Measurements from ENCODE around the gene ABCG1. TPM values are rescaled to one million over a fixed set of nuclear protein-coding genes. Genes with fewer than 3 reads are reported as not detected.

The ABCG1 gene
- total and polyA plus RNA-seq, 2 of the 4 experiments (the other 2 are of a cell fraction), result 0.19 to 0.36 TPM

DNA sequence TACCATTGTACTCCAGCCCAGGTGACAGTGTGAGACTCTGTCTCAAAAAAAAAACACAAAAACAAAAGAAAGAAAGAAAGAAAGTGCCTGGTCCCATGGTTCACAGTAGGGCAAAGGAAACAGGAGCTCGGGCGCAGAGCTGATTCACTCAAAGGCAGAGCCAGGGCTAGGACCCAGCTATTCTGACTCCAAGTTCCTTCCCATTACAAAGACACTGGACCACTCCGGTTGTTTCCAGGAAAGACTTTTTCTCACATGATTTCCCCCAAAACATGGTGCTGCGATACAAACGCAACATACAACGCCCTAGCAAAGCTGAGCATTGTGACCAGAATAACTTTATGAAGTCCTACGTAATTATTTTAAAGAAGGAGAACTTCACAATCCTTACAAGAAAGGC is 10.7 kb downstream of the ABCG1 start:
- CTCF ChIA-PET, result interaction anchor here (0.7 kb wide), 1 partner anchor 85 kb away, joined by 11 read pairs; no protein-coding TSS in a partner anchor
- H2BK20ac ChIP-seq (ENCODE audit: low read depth, low read length), result no peak overlapping the region
- in situ Hi-C loops (cut with MboI; ENCODE audit: low sequenced_read_pairs) (no loop called here), intact Hi-C loops (cut with micrococcal nuclease) (loop anchor here (2.0 kb wide), 1 partner anchor 67 kb away; no protein-coding TSS in a partner anchor), dilution Hi-C loops (cut with HindIII; ENCODE audit: low sequenced_read_pairs, unreplicated experiment) (no loop called here)
- H2BK120ac ChIP-seq (ENCODE audit: low read depth, low read length), result no peak overlapping the region
- H4K91ac ChIP-seq (ENCODE audit: insufficient read depth, low read depth, low read length), result no peak overlapping the region
- no peak overlapping the region for H3K4me3 ChIP-seq (ENCODE audit: insufficient read depth, low read depth, low read length)
- no peaks in the 10 kb centered on the region for H3K9me3 ChIP-seq (ENCODE audit: control insufficient read depth, insufficient read depth, low read length)
- no peak overlapping the region for H3K27ac ChIP-seq (ENCODE audit: insufficient read depth, low read length)
- H2AK5ac ChIP-seq (ENCODE audit: low read depth, low read length), result no peak overlapping the region; the same call in 1 of the 2 replicates
- BruUV-seq (replicated peaks), result no TSS peak
- no peaks in the 10 kb centered on the region; a peak in 1 of 4 replicates for H3K79me1 ChIP-seq (ENCODE audit: low read depth in 1 of 2, low read length in 2 of 2)
- no peak overlapping the region for H2AFZ ChIP-seq (replicated peaks; ENCODE audit: low read length, poor library complexity)
- H3K27me3 ChIP-seq (ENCODE audit: control insufficient read depth, insufficient read depth, low read length), result no peaks in the 10 kb centered on the region
- no peak overlapping the region for H3K56ac ChIP-seq (ENCODE audit: extremely low read depth, insufficient read depth, low read length)
- no peak overlapping the region for H3K4ac ChIP-seq (ENCODE audit: low read depth, low read length)
- no peak for ATAC-seq (ENCODE audit: low read depth)
- H3K14ac ChIP-seq (replicated peaks; ENCODE audit: low read depth, low read length), result no peak overlapping the region
- no peak overlapping the region for H3K18ac ChIP-seq (ENCODE audit: low read depth, low read length)
- no peak overlapping the region for H2BK15ac ChIP-seq (ENCODE audit: low read depth, low read length)
- no peak overlapping the region for H3K9ac ChIP-seq (ENCODE audit: low read depth, low read length)
- DNase-seq, result no peak
- 71% methylated on average over 1 of the region's 7 CpGs; no CpG with 5 or more reads in 1 of the 2 experiments for WGBS, 2 experiments (ENCODE audit: extremely low coverage in 2 of 2, insufficient read length in 1 of 2)
- no peak overlapping the region for H2AK9ac ChIP-seq (replicated peaks; ENCODE audit: low read depth, low read length, poor library complexity)
- no peak overlapping the region for H4K8ac ChIP-seq (ENCODE audit: low read depth in 2 of 2, low read length in 2 of 2)
- H3K4me2 ChIP-seq (ENCODE audit: low read depth, low read length), result no peak overlapping the region
- TF ChIP-seq RCOR1 (IDR thresholded peaks at IDR 0.05; ENCODE audit: insufficient replicate concordance, low read length) (no peak), CEBPB (IDR thresholded peaks at IDR 0.05; ENCODE audit: low read depth, low read length) (no peak), MAZ (IDR thresholded peaks at IDR 0.05; ENCODE audit: borderline replicate concordance, low read depth, low read length) (no peak), FOS (IDR thresholded peaks at IDR 0.05; ENCODE audit: low read depth, low read length) (no peak), CHD1 (IDR thresholded peaks at IDR 0.05; ENCODE audit: low read depth, low read length) (no peak), RAD21 (IDR thresholded peaks at IDR 0.05; ENCODE audit: low read length) (no peak), RFX5 (IDR thresholded peaks at IDR 0.05; ENCODE audit: low read depth, low read length) (no peak), BHLHE40 (IDR thresholded peaks at IDR 0.05; ENCODE audit: low read depth, low read length) (no peak), SMC3 (IDR thresholded peaks at IDR 0.05; ENCODE audit: low read depth, low read length) (no peak)
- TF ChIP-seq, protein P1, sequence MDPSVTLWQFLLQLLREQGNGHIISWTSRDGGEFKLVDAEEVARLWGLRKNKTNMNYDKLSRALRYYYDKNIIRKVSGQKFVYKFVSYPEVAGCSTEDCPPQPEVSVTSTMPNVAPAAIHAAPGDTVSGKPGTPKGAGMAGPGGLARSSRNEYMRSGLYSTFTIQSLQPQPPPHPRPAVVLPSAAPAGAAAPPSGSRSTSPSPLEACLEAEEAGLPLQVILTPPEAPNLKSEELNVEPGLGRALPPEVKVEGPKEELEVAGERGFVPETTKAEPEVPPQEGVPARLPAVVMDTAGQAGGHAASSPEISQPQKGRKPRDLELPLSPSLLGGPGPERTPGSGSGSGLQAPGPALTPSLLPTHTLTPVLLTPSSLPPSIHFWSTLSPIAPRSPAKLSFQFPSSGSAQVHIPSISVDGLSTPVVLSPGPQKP (IDR thresholded peaks at IDR 0.05; ENCODE audit: borderline replicate concordance, low read depth, low read length), result no peak
- TF ChIP-seq, protein P2, sequence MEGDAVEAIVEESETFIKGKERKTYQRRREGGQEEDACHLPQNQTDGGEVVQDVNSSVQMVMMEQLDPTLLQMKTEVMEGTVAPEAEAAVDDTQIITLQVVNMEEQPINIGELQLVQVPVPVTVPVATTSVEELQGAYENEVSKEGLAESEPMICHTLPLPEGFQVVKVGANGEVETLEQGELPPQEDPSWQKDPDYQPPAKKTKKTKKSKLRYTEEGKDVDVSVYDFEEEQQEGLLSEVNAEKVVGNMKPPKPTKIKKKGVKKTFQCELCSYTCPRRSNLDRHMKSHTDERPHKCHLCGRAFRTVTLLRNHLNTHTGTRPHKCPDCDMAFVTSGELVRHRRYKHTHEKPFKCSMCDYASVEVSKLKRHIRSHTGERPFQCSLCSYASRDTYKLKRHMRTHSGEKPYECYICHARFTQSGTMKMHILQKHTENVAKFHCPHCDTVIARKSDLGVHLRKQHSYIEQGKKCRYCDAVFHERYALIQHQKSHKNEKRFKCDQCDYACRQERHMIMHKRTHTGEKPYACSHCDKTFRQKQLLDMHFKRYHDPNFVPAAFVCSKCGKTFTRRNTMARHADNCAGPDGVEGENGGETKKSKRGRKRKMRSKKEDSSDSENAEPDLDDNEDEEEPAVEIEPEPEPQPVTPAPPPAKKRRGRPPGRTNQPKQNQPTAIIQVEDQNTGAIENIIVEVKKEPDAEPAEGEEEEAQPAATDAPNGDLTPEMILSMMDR (conservative IDR thresholded peaks at IDR 0.05; ENCODE audit: low read depth, low read length), result no peak
- no peaks in the 10 kb centered on the region; the same call in none of the 2 replicates for H4K20me1 ChIP-seq (ENCODE audit: insufficient read depth, low read length)
- POLR2A ChIA-PET (ENCODE audit: unreplicated experiment), result no interaction called here
- H2BK5ac ChIP-seq (ENCODE audit: low read depth, low read length, poor library complexity, severe bottlenecking), result no peak overlapping the region
- peaks cover 26% of the 10 kb centered on the region for H3K4me1 ChIP-seq (ENCODE audit: control insufficient read depth, insufficient read depth, low read length)
- no peak overlapping the region for H3K23ac ChIP-seq (ENCODE audit: low read depth, low read length)
- no peak overlapping the region for H4K5ac ChIP-seq (ENCODE audit: low read depth, low read length)
- peaks cover 12% of the 10 kb centered on the region; the same call in 1 of the 2 replicates for H3K9me1 ChIP-seq (ENCODE audit: insufficient read depth, low read length)
- peaks cover 3% of the 10 kb centered on the region; the same call in 1 of the 2 replicates for H3K36me3 ChIP-seq (ENCODE audit: control insufficient read depth, insufficient read depth, low read length)
